ENCODE measurements around the gene CDADC1. TPM values are rescaled to one million over a fixed set of nuclear protein-coding genes. Genes with fewer than 3 reads are reported as not detected.

CDADC1 gene
- total and polyA plus RNA-seq, 2 of the 13 experiments (the other 11 are each of a cell fraction or from before 2014, with no cell fraction given), result 2.4 to 9.0 TPM

GRCh38 chr13:49320975-49321374 is 73.2 kb downstream of the CDADC1 start:
- no peak for ATAC-seq
- Histone ChIP-seq H3K27me3 (ENCODE audit: control insufficient read depth in 1 of 2, insufficient read depth in 2 of 2, low read length in 2 of 2) (no peaks in the 10 kb centered on the region), H3K9ac (ENCODE audit: insufficient read depth, low read depth, low read length) (no peak overlapping the region), H3K36me3 (replicated peaks in 1 of 2; ENCODE audit: control insufficient read depth in 1 of 2, insufficient read depth in 2 of 2, low read length in 2 of 2) (no peaks in the 10 kb centered on the region), H3K79me2 (ENCODE audit: insufficient read depth, low read length) (no peaks in the 10 kb centered on the region), H3K4me2 (ENCODE audit: low read depth, low read length) (no peak overlapping the region), H3K4me1 (ENCODE audit: insufficient read depth, low read length) (no peaks in the 10 kb centered on the region), H3K27ac (ENCODE audit: extremely low read length, insufficient read depth, low read length) (no peak overlapping the region), H3K4me3 (replicated peaks in 1 of 3; ENCODE audit: insufficient read depth in 1 of 3, low read depth in 2 of 3, low read length in 3 of 3) (no peak overlapping the region), H2AFZ (ENCODE audit: low read length) (no peak overlapping the region), H4K20me1 (ENCODE audit: insufficient read depth, low read length) (no peaks in the 10 kb centered on the region), H3K9me3 (ENCODE audit: low read length) (no peaks in the 10 kb centered on the region)
- no TSS peak for BruUV-seq (replicated peaks)
- FAIRE-seq, result no peak
- ChIA-PET POLR2A (no interaction called here), CTCF (ENCODE audit: low intra/inter-chr PET ratio, low total read pairs) (no interaction called here)
- intact Hi-C loops (cut with micrococcal nuclease; ENCODE audit: unreplicated experiment) (no loop called here), in situ Hi-C loops (cut with HindIII; ENCODE audit: extremely low pct_ligation_motif_present, low pct_unique_long_range_greater_than_20kb) (no loop called here)
- no peak for DNase-seq (ENCODE audit: low spot score)
- no peak for TF ChIP-seq CCAR2 (optimal IDR thresholded peaks at IDR 0.05; ENCODE audit: low read depth, low read length)
- TF ChIP-seq BRF2 (CRISPR knock-in tag; IDR thresholded peaks at IDR 0.05), result no peak
- no peak for TF ChIP-seq NR2F6 (IDR thresholded peaks at IDR 0.05)
- no peak for TF ChIP-seq NR2F6 (CRISPR knock-in tag; IDR thresholded peaks at IDR 0.05)
- TF ChIP-seq USF2 (IDR thresholded peaks at IDR 0.05; ENCODE audit: low read depth, low read length), result no peak
- no peak for TF ChIP-seq USF2 (CRISPR knock-in tag; IDR thresholded peaks at IDR 0.05; ENCODE audit: borderline replicate concordance)
- TF ChIP-seq TRIM22 (IDR thresholded peaks at IDR 0.05), result no peak
- no peak for TF ChIP-seq MATR3 (CRISPR knock-in tag; IDR thresholded peaks at IDR 0.05)
- no peak for TF ChIP-seq E2F5 (CRISPR knock-in tag; conservative IDR thresholded peaks at IDR 0.05)
- no peak for TF ChIP-seq NFE2L1 (CRISPR knock-in tag; IDR thresholded peaks at IDR 0.05; ENCODE audit: borderline replicate concordance)
- TF ChIP-seq ZNF530 (CRISPR knock-in tag; IDR thresholded peaks at IDR 0.05; ENCODE audit: low read depth), result no peak
- no peak for TF ChIP-seq MED1 (CRISPR knock-in tag; IDR thresholded peaks at IDR 0.05)
- no peak for TF ChIP-seq ZNF362 (CRISPR knock-in tag; IDR thresholded peaks at IDR 0.05; ENCODE audit: borderline replicate concordance)
- no peak for TF ChIP-seq TBP (CRISPR knock-in tag; IDR thresholded peaks at IDR 0.05)
- TF ChIP-seq XBP1 (CRISPR knock-in tag; IDR thresholded peaks at IDR 0.05), result no peak
- TF ChIP-seq SRSF9 (IDR thresholded peaks at IDR 0.05; ENCODE audit: borderline replicate concordance, insufficient read depth, low read depth, low read length, poor library complexity, severe bottlenecking), result no peak
- 89% methylated on average over 2 of the region's 2 CpGs for WGBS (ENCODE audit: low lambda C conversion rate)

All from HepG2 (cell line).